Ectodermal cell (in vitro differentiated cells): Measurements from ENCODE around the gene CLDN19.
"Not testable (repeated sequence)": the region's sequence is repeated elsewhere in the genome, so short reads cannot be mapped to it uniquely, and the experiment has no call there.

Experiments used
- H3K27ac ChIP-seq: 2 replicates; pipeline ENCODE4 v1.7.0; 2013; ENCODE audit warnings: mild to moderate bottlenecking, low read depth, low read length; ENCODE audit not compliant: insufficient read depth, poor library complexity, severe bottlenecking
- H3K27me3 ChIP-seq: 2 replicates; pipeline ENCODE4 v1.7.0; 2013; ENCODE audit warnings: mild to moderate bottlenecking, low read length; ENCODE audit not compliant: insufficient read depth, control insufficient read depth, poor library complexity, severe bottlenecking
- H3K36me3 ChIP-seq: one replicate; pipeline ENCODE4 v1.7.0; 2013; ENCODE audit warnings: low read length; ENCODE audit not compliant: control insufficient read depth, insufficient read depth
- H3K4me1 ChIP-seq: one replicate; pipeline ENCODE4 v1.7.0; 2013; ENCODE audit warnings: low read length; ENCODE audit not compliant: control insufficient read depth, insufficient read depth
- H3K4me3 ChIP-seq: 2 replicates; pipeline ENCODE4 v1.7.0; 2013; ENCODE audit warnings: low read depth, low read length, control low read depth; ENCODE audit not compliant: insufficient read depth
- H3K9me3 ChIP-seq: 2 replicates; pipeline ENCODE4 v1.7.0; 2013; ENCODE audit warnings: mild to moderate bottlenecking, low read length, moderate library complexity; ENCODE audit not compliant: control insufficient read depth
- WGBS, 2 experiments: methylation state at CpG; one replicate each; pipeline ENCODE4 v1.1.7; 2013; ENCODE audit warnings: missing lambda C conversion rate in 2 of 2; 5-methylcytosine and 5-hydroxymethylcytosine counted together

CLDN19 gene

DNA sequence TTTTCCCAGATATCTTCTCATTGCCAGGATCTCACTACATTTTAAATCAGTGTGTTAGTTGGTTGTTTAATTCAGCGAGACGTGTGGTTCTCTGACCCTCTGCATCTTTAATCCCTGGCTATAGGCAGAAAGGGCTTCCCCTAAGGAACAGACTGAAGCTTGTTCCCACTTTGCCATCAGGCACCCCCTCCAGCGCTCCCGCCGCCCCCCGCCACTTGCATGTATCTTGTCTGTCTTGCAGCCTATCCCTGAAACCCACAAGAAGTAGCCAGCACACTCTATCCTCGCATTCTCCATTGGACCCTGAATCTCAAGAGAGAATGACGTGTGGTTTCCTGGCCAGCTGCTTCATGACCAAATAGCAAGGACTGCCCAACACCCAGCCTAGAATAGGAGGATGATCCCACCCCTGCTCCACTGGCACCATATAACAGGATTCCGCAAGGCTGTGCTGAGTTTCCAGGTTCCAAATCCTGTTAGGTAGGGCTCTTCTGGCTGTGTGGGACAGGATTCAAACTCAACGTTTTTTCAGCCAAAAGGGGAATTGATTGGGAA is 7.8 kb downstream of the CLDN19 start:
- Histone ChIP-seq H3K27ac (no peak overlapping the region), H3K4me3 (no peak overlapping the region), H3K4me1 (no peaks in the 10 kb centered on the region), H3K36me3 (no peaks in the 10 kb centered on the region), H3K27me3 (no peaks in the 10 kb centered on the region), H3K9me3 (no peaks in the 10 kb centered on the region)
- WGBS, 2 experiments, result 90% methylated on average over 10 of the region's 10 CpGs

DNA sequence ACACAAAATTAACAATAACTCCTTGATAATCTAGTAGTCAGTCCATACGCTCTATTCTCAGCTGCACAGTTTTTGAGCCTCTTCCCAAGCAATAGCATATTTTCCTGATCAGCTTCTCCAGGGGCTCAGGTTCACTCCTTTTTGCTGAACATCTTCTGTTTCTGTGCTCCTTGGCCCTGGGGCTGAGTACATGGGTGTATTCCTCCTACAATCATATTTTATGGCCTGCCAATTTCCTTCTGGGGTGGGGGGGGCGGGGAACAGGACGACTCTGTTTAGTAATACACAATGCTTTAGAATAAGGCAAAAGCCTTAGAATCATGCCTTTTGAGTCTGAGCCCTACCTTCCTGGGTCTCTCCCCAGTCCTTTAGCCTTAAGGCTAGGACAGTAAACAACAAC is 8.5 kb downstream of the CLDN19 start:
- Histone ChIP-seq H3K36me3 (no peaks in the 10 kb centered on the region), H3K4me3 (no peak overlapping the region), H3K27me3 (no peaks in the 10 kb centered on the region), H3K27ac (no peak overlapping the region), H3K9me3 (no peaks in the 10 kb centered on the region), H3K4me1 (no peaks in the 10 kb centered on the region)
- 91 to 96% methylated on average over 3 of the region's 3 CpGs for WGBS, 2 experiments

DNA sequence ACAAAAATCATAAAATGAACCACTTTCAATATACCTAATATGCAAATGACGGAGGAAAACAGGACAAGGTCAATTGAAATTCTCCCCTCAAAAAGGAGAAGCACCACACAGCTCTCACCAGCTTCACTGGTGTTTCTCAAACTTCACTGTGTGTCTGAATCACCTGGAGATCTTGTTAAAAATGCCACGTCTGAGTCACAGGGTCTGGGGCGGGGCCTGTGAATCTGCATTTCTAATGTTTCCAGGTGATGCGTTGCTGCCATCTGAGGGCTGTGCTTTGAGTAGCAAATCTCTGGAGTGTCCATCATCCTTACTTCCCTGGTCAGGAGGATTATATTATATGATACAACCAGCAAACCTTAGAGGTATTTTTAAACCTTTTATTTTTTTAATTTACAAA is 9.0 kb downstream of the CLDN19 start:
- Histone ChIP-seq H3K27ac (no peak overlapping the region), H3K27me3 (no peaks in the 10 kb centered on the region), H3K36me3 (no peaks in the 10 kb centered on the region), H3K4me3 (no peak overlapping the region), H3K4me1 (no peaks in the 10 kb centered on the region), H3K9me3 (no peaks in the 10 kb centered on the region)
- WGBS, 2 experiments, result 76 to 77% methylated on average over 4 of the region's 4 CpGs

DNA sequence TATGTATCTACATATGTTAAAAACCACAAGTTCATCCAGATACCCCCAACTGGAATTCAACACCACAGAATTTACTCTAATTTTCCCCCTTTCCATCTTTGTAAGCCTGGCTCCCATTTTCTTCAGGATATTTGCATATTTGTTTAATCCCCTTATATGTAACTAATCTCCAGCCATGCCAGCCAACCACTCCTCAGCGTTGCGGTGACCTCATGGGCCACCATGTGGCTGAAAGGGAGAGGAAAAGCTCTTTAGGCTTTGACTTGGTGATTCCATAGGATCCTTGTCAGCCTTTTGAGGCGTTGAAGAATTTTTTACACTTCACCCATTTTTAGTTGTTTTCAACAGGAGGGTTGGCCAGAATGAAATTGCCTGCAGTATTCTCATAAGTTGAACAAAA is 10.0 kb downstream of the CLDN19 start:
- no peaks in the 10 kb centered on the region for H3K36me3 ChIP-seq
- no peaks in the 10 kb centered on the region for H3K27me3 ChIP-seq
- H3K4me3 ChIP-seq, result no peak overlapping the region
- H3K9me3 ChIP-seq, result no peaks in the 10 kb centered on the region
- 81 to 85% methylated on average over 3 of the region's 3 CpGs for WGBS, 2 experiments
- no peak overlapping the region for H3K27ac ChIP-seq
- H3K4me1 ChIP-seq, result no peaks in the 10 kb centered on the region

DNA sequence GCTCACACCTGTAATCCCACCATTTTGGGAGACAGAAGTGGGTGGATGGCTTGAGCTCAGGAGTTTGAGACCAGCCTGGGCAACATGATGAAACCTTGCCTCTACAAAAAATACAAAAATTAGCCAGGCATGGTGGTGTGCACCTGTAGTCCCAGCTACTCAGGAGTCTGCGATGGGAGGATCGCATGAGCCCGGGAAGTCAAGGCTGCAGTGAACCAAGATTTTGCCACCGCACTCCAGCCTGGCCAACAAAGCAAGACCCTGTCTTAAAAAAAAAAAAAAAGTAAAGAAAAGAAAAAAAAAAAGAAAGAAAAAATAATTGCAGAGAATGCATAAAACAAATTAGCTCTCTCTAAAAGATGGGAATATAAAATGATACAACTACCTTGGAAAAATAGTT is 14.2 kb downstream of the CLDN19 start:
- H3K36me3 ChIP-seq, H3K4me3 ChIP-seq, H3K4me1 ChIP-seq, H3K27ac ChIP-seq, H3K27me3 ChIP-seq, H3K9me3 ChIP-seq: not testable (repeated sequence)
- WGBS, 2 experiments, result 89 to 96% methylated on average over 3 to 4 of the region's 4 CpGs

DNA sequence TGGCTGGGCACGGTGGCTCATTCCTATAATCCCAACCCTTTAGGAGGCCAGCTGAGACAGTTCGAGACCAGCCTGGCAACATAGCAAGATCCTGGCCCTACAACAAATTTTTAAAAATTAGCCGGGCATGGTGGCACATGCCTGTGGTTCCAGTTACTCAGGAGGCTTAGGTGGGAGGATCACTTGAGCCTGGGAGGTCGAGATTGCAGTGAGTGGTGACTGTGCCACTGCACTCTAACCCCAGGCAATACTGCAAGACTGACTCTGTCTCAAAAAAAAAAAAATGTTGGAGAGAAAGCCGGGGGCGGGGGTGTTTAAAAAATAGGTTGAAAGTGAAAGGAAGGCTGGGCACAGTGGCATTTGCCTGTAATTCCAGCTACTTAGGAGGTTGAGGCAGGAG is 16.5 kb downstream of the CLDN19 start:
- WGBS, 2 experiments, result 92 to 95% methylated on average over 6 of the region's 6 CpGs

DNA sequence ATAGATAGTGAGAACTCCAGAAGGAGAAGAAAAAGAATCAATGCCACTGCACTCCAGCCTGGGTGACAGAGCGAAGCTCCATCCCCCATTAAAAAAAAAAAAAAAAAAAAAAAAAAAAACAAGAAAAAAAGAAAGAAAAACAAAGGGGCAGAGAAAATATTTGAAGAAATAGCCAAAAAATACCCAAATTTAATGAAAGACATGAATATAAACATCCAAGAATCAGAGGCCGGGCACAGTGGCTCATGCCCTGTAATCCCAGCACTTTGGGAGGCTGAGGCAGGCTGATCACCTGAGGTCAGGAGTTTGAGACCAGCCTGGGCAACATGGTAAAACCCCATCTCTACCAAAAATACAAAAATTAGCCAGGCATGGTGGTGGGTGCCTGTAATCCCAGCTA is 17.6 kb downstream of the CLDN19 start:
- H3K36me3 ChIP-seq, H3K4me3 ChIP-seq, H3K4me1 ChIP-seq, H3K9me3 ChIP-seq, H3K27ac ChIP-seq, H3K27me3 ChIP-seq: not testable (repeated sequence)
- WGBS, 2 experiments, result 86 to 88% methylated on average over 1 of the region's 2 CpGs

More for the DNA sequence above, 16.5 kb downstream of the CLDN19 start:
- Histone ChIP-seq H3K36me3 (no peaks in the 10 kb centered on the region), H3K27me3 (no peaks in the 10 kb centered on the region), H3K4me3 (no peak overlapping the region), H3K27ac (no peak overlapping the region), H3K4me1 (no peaks in the 10 kb centered on the region), H3K9me3 (no peaks in the 10 kb centered on the region)

DNA sequence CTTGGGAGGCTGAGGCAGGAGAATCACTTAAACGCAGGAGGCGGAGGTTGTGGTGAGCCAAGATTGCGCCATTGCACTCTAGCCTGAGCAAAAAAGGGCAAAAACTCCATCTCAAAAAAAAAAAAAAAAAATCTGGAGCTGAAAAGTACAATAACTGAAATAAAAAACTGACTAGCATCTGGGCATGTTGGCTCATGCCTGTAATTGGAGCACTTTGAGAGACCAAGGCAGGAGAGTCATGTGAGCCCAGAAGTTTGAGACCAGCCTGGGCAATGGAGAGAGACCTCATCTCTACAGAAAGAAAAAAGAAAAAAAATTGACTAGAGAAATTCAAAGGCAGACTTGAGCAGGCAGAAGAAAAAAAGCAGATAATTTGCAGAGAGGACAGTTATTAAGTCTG is 18.1 kb downstream of the CLDN19 start:
- no peaks in the 10 kb centered on the region for H3K27me3 ChIP-seq
- H3K4me1 ChIP-seq, result no peaks in the 10 kb centered on the region
- no peaks in the 10 kb centered on the region for H3K9me3 ChIP-seq
- H3K27ac ChIP-seq, result no peak overlapping the region
- no peaks in the 10 kb centered on the region for H3K36me3 ChIP-seq
- no peak overlapping the region for H3K4me3 ChIP-seq
- 93 to 94% methylated on average over 3 of the region's 3 CpGs for WGBS, 2 experiments

DNA sequence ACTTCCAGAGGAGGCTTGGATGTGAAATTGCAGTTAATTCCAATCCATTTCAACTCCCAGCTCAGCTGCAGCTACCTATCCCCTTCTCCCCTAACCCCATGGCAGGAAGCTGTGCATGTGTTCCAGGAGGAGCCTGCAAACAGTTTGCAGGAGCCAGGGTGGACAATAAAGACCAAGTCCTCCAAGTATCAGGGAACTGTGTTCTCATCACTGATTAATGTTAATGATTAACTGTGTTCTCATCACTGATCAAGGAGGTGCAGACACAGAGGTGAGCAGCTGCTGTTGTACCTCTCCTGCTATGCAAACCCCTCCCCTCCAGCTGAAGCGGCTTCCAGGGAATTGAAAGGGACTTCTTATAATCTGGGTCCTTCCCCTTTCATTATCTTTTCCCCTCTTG is 19.2 kb downstream of the CLDN19 start:
- Histone ChIP-seq H3K27me3 (no peaks in the 10 kb centered on the region), H3K36me3 (no peaks in the 10 kb centered on the region), H3K9me3 (no peaks in the 10 kb centered on the region), H3K4me3 (no peak overlapping the region), H3K27ac (no peak overlapping the region), H3K4me1 (no peaks in the 10 kb centered on the region)
- 86 to 100% methylated on average over 1 of the region's 1 CpG for WGBS, 2 experiments

DNA sequence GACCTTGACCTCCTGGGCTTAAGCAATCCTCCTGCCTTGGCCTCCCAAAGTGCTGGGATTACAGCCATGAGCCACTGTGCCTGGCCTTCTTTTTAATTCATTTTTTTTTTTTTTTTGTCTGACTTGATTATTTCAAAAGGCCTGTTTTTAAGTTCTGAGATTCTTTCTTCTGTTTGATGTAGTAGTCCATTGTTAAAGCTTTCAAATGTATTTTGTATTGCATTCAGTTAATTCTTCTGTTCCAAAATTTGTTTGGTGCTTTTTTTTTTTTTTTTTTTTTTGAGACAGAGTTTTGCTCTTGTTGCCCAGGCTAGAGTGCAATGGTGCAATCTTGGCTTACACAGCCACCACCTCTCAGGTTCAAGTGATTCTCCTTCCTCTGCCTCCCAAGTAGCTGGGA is 25.6 kb downstream of the CLDN19 start:
- not testable (repeated sequence) for H3K4me3 ChIP-seq, H3K36me3 ChIP-seq, H3K27me3 ChIP-seq, H3K4me1 ChIP-seq, H3K9me3 ChIP-seq, H3K27ac ChIP-seq

DNA sequence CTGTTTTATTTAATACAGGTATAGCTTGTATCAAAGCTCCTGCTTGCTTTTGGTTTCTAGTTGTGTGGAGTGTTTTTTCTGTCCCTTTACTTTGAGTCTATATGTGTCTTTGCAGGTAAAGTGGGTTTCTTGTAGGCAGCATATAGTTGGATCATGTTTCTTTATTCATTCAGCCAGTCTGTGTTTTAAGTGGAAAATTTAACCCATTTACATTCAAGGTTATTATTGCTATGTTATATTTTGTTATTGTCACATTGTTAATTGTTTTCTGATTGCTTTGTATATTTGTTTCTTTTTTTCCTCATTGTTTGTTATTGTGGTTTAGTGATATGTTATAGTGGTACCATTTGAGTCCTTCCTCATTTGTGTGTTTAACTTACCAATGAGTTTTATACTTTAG is 26.7 kb downstream of the CLDN19 start:
- Histone ChIP-seq H3K4me1 (no peaks in the 10 kb centered on the region), H3K36me3 (peaks cover 4% of the 10 kb centered on the region), H3K4me3 (no peak overlapping the region), H3K9me3 (no peaks in the 10 kb centered on the region), H3K27ac (no peak overlapping the region), H3K27me3 (no peaks in the 10 kb centered on the region)
